B cell (primary cell): ENCODE results near the gene RETREG1. TPM values are rescaled to one million over a fixed set of nuclear protein-coding genes. Genes with fewer than 3 reads are reported as not detected.

Source experiments
- ATAC-seq: fragments of 200-7000 bp; cut with Tn5 transposase; one replicate; pipeline ENCODE4 v1.10.0; 2021; ENCODE audit warnings: low read depth, mild to moderate bottlenecking, moderate number of reproducible peaks, moderate library complexity
- CTCF ChIA-PET: fragments of 350-600 bp; sonication (Branson Sonifier 250); formaldehyde crosslinking; loops from one replicate; lab custom pipeline; 2021; ENCODE audit warnings: antibody characterized with exemption, inconsistent platforms; lab: Charles Lee
- POLR2A ChIA-PET: fragments of 350-600 bp; sonication (Branson Sonifier 250); formaldehyde crosslinking; loops from one replicate; lab custom pipeline; 2021; ENCODE audit warnings: antibody characterized with exemption; lab: Charles Lee
- DNase-seq: peaks from one replicate; pipeline ENCODE4 v3.0.0; 2013
- H2AFZ ChIP-seq: 2 replicates; pipeline ENCODE4 v1.6.1; 2012; ENCODE audit warnings: mild to moderate bottlenecking, low read depth, low read length; ENCODE audit not compliant: insufficient read depth, poor library complexity, severe bottlenecking
- H3K27ac ChIP-seq, 2 donors: 1 replicate in 1 of 2; 2 replicates in 1 of 2; pipeline ENCODE4 v1.5.1; 2012 to 2013; ENCODE audit warnings: low read length in 2 of 2, mild to moderate bottlenecking in 2 of 2, moderate library complexity in 1 of 2
- H3K27me3 ChIP-seq, 4 experiments: fragments of 200-600 bp in 1 of 4; sonication (generic) in 1 of 4; replicated peaks in 1 of 4; 1 replicate in 2 of 4; 2 replicates in 2 of 4; pipeline versions ENCODE4 v1.6.1 to v1.7.0; 2013 to 2016; ENCODE audit warnings: low read length in 3 of 4, mild to moderate bottlenecking in 2 of 4, mixed read lengths in 1 of 4, moderate library complexity in 1 of 4; ENCODE audit not compliant: insufficient read depth in 4 of 4, control insufficient read depth in 3 of 4; ENCODE audit errors: control extremely low read depth in 1 of 4
- H3K36me3 ChIP-seq, 2 experiments: replicated peaks in 1 of 2; 1 replicate in 1 of 2; 2 replicates in 1 of 2; pipeline versions ENCODE4 v1.6.1 to v1.7.1; 2013; ENCODE audit warnings: low read length in 1 of 2; ENCODE audit not compliant: insufficient read depth in 2 of 2, control insufficient read depth in 1 of 2; ENCODE audit errors: control extremely low read depth in 1 of 2, extremely low read depth in 1 of 2
- H3K4me1 ChIP-seq, 2 donors: fragments of 200-600 bp in 1 of 2; sonication (generic) in 1 of 2; 1 replicate in 1 of 2; 2 replicates in 1 of 2; pipeline versions ENCODE4 v1.5.1 to v1.6.1; 2013 to 2017; ENCODE audit warnings: low read length in 2 of 2; ENCODE audit not compliant: control insufficient read depth in 2 of 2, insufficient read depth in 2 of 2
- H3K4me2 ChIP-seq: replicated peaks from 2 replicates; pipeline ENCODE3; 2012; ENCODE audit warnings: mild to moderate bottlenecking, low read depth, low read length; ENCODE audit not compliant: poor library complexity, severe bottlenecking
- H3K4me3 ChIP-seq, 5 experiments: fragments of 200-600 bp in 1 of 5; sonication (generic) in 1 of 5; 1 replicate in 3 of 5; 2 replicates in 2 of 5; pipeline versions ENCODE4 v1.5.1 to v1.7.0; 2011 to 2016; ENCODE audit warnings: low read length in 4 of 5, mild to moderate bottlenecking in 4 of 5, low read depth in 2 of 5, control low read depth in 1 of 5, moderate library complexity in 1 of 5; ENCODE audit not compliant: insufficient read depth in 1 of 5; ENCODE audit errors: control extremely low read depth in 1 of 5, extremely low read depth in 1 of 5
- H3K79me2 ChIP-seq: fragments of 200-600 bp; sonication (generic); one replicate; pipeline ENCODE4 v1.6.0; 2016; ENCODE audit warnings: low read length; ENCODE audit not compliant: control insufficient read depth, insufficient read depth
- H3K9ac ChIP-seq: fragments of 200-600 bp; sonication (generic); 2 replicates; pipeline ENCODE4 v1.6.1; 2017; ENCODE audit warnings: mild to moderate bottlenecking, low read length, moderate library complexity
- H3K9me3 ChIP-seq, 3 donors: one replicate each; pipeline versions ENCODE4 v1.6.1 to v1.7.1; 2013; ENCODE audit warnings: low read length in 2 of 3; ENCODE audit not compliant: control insufficient read depth in 2 of 3, insufficient read depth in 1 of 3; ENCODE audit errors: control extremely low read depth in 1 of 3
- H4K20me1 ChIP-seq: 2 replicates; pipeline ENCODE4 v1.6.0; 2012; ENCODE audit warnings: mild to moderate bottlenecking, low read length; ENCODE audit not compliant: insufficient read depth, control insufficient read depth, poor library complexity, severe bottlenecking
- H3K27ac Mint-ChIP-seq: one replicate; pipeline ENCODE4 v1.8.0; 2021; ENCODE audit warnings: mixed read lengths
- H3K27me3 Mint-ChIP-seq: one replicate; pipeline ENCODE4 v1.8.0; 2021; ENCODE audit warnings: mixed read lengths
- H3K4me1 Mint-ChIP-seq: one replicate; pipeline ENCODE4 v1.8.0; 2021; ENCODE audit warnings: mixed read lengths
- H3K4me3 Mint-ChIP-seq: one replicate; pipeline ENCODE4 v1.8.0; 2021; ENCODE audit warnings: mixed read lengths
- H3K9me3 Mint-ChIP-seq: one replicate; pipeline ENCODE4 v1.8.0; 2022; ENCODE audit warnings: mixed read lengths; ENCODE audit not compliant: insufficient read depth
- EZH2 ChIP-seq: IDR thresholded peaks from 2 replicates; pipeline ENCODE4 v1.6.1; 2012; ENCODE audit warnings: borderline replicate concordance, low read depth, mild to moderate bottlenecking, moderate library complexity, low read length; ENCODE audit not compliant: insufficient read depth, poor library complexity, severe bottlenecking
- WGBS: methylation state at CpG from one replicate; pipeline ENCODE4 v1.1.5; 2013; ENCODE audit warnings: missing lambda C conversion rate; ENCODE audit not compliant: insufficient coverage; 5-methylcytosine and 5-hydroxymethylcytosine counted together
- intact Hi-C: fragments of 100-400 bp; cut with micrococcal nuclease; formaldehyde crosslinking; loops from one replicate; pipeline ENCODE4 v1.10.0; 2022
- polyA plus RNA-seq: library from polyadenylated mRNA; depleted of rRNA; stranded (reverse); fragments of >200 nt; gene quantifications from 2 replicates; pipeline ENCODE4 v1.2.3, GENCODE V29; 2012
- total RNA-seq, 2 donors: library from RNA; stranded (reverse); fragments of 120-200 nt in 1 of 2; gene quantifications; 1 replicate in 1 of 2; 2 replicates in 1 of 2; pipeline versions ENCODE4 v1.2.3 to v1.2.4, GENCODE V29; 2013 to 2022
- TF ChIP-seq, protein P1 (sequence below): fragments of 200-600 bp; IDR thresholded peaks from one replicate; pipeline ENCODE4 v1.8.0; 2022; ENCODE audit warnings: antibody characterized with exemption, mild to moderate bottlenecking

Gene RETREG1
- total and polyA plus RNA-seq, 2 donors (not counting 1 experiment from before 2014, with no cell fraction given) = 5.1 to 12.9 TPM

- Histone ChIP-seq H3K36me3 (no peaks in the 10 kb centered on the region), H3K79me2 (no peaks in the 10 kb centered on the region), H2AFZ (no peak overlapping the region), H3K4me2 (no peak overlapping the region), H3K9me3 (no peaks in the 10 kb centered on the region), H3K27me3 (no peaks in the 10 kb centered on the region), H3K27ac (no peak overlapping the region), H3K9ac (no peak overlapping the region), H4K20me1 (no peaks in the 10 kb centered on the region), H3K4me3 (no peak overlapping the region), H3K4me1 (no peaks in the 10 kb centered on the region)
- ATAC-seq (no peak), DNase-seq (no peak)
- Mint-ChIP-seq H3K27me3 (no peaks in the 10 kb centered on the region), H3K4me1 (peaks cover 4% of the 10 kb centered on the region), H3K9me3 (no peaks in the 10 kb centered on the region), H3K27ac (no peak overlapping the region), H3K4me3 (no peak overlapping the region)
- TF ChIP-seq, protein P1, sequence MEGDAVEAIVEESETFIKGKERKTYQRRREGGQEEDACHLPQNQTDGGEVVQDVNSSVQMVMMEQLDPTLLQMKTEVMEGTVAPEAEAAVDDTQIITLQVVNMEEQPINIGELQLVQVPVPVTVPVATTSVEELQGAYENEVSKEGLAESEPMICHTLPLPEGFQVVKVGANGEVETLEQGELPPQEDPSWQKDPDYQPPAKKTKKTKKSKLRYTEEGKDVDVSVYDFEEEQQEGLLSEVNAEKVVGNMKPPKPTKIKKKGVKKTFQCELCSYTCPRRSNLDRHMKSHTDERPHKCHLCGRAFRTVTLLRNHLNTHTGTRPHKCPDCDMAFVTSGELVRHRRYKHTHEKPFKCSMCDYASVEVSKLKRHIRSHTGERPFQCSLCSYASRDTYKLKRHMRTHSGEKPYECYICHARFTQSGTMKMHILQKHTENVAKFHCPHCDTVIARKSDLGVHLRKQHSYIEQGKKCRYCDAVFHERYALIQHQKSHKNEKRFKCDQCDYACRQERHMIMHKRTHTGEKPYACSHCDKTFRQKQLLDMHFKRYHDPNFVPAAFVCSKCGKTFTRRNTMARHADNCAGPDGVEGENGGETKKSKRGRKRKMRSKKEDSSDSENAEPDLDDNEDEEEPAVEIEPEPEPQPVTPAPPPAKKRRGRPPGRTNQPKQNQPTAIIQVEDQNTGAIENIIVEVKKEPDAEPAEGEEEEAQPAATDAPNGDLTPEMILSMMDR = no peak
- WGBS = 86% methylated on average over 1 of the region's 2 CpGs
- intact Hi-C loops = no loop called here
- ChIA-PET CTCF (no interaction called here), POLR2A (no interaction called here)
These were observed 43.4 kb downstream of the RETREG1 start for GRCh38 chr5:16573401-16573800.

DNA sequence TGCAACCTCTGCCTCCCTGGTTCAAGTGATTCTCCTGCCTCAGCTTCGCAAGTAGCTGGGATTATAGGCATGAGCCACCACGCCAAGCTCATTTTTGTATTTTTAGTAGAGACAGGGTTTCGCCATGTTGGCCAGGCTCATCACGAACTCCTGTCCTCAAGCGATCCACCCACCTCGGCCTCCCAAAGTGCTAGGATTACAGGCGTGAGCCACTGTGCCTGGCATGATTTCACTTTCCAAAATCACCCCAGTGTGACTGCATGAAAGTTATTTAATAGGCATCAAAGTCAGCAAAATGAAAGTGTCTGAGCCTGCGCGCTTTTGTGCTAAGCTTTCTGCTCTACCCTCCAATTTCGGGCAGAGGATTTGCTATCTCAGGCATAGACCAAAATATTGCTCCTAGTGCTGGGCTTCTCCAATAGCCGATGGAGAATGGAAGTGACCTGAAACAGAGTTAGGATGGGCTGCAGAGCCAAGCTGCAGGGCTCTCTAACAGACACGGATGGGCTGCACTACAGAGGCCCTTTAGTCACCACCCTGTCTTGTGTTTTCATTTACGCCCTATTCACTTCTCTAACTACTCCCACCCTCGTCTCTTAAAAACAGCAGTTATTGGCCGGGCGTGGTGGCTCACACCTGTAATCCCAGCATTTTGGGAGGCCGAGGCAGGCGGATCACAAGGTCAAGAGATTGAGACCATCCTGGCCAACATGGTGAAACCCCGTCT is 44.3 kb downstream of the RETREG1 start:
- Histone ChIP-seq H3K4me1 (no peaks in the 10 kb centered on the region), H3K79me2 (no peaks in the 10 kb centered on the region), H3K27me3 (no peaks in the 10 kb centered on the region), H3K27ac (no peak overlapping the region), H3K9ac (no peak overlapping the region), H3K36me3 (no peaks in the 10 kb centered on the region), H2AFZ (no peak overlapping the region), H3K4me2 (no peak overlapping the region), H3K4me3 (no peak overlapping the region), H3K9me3 (no peaks in the 10 kb centered on the region), H4K20me1 (no peaks in the 10 kb centered on the region)
- POLR2A ChIA-PET = no interaction called here
- TF ChIP-seq, protein P1 = no peak
- TF ChIP-seq EZH2 = no peak
- DNase-seq (no peak), ATAC-seq (no peak)
- H3K27me3 Mint-ChIP-seq = no peaks in the 10 kb centered on the region
- H3K4me3 Mint-ChIP-seq = no peak overlapping the region
- no peak overlapping the region for H3K27ac Mint-ChIP-seq
- H3K9me3 Mint-ChIP-seq = no peaks in the 10 kb centered on the region
- CTCF ChIA-PET = no interaction called here
- peaks cover 4% of the 10 kb centered on the region for H3K4me1 Mint-ChIP-seq
- intact Hi-C loops = no loop called here
- WGBS = 98% methylated on average over 13 of the region's 19 CpGs
